OCI-LY7 (cell line): ENCODE data around the gene LLGL1. TPM values are rescaled to one million over a fixed set of nuclear protein-coding genes. Genes with fewer than 3 reads are reported as not detected.

Experiments used
- BruUV-seq: library from RNA; stranded (reverse); fragments of 400-500 nt; replicated peaks from 2 replicates; lab custom pipeline; 2021; lab: Mats Ljungman, UMichigan
- CTCF ChIA-PET: fragments of 300-600 bp; sonication (Branson Sonifier 250); formaldehyde crosslinking; loops from one replicate; lab custom pipeline; 2022; ENCODE audit warnings: antibody characterized with exemption; ENCODE audit not compliant: unreplicated experiment; lab: Charles Lee
- POLR2A ChIA-PET: fragments of 300-600 bp; sonication (Branson Sonifier 250); formaldehyde crosslinking; loops from one replicate; lab custom pipeline; 2022; ENCODE audit warnings: antibody characterized with exemption; lab: Charles Lee
- DNase-seq: peaks from one replicate; pipeline ENCODE4 v3.0.0-alpha.2; 2015; ENCODE audit warnings: low spot score
- H2AFZ ChIP-seq: fragments of 200-600 bp; sonication (generic), shearing (Covaris generic); 2 replicates; pipeline ENCODE4 v1.6.1; 2014; ENCODE audit warnings: mild to moderate bottlenecking, antibody characterized with exemption, low read length, moderate library complexity
- H3K27ac ChIP-seq: fragments of 200-600 bp; sonication (generic); 2 replicates; pipeline ENCODE4 v1.5.1; 2014; ENCODE audit warnings: mixed run types, low read depth, mild to moderate bottlenecking, moderate library complexity, low read length, inconsistent platforms; ENCODE audit not compliant: poor library complexity, severe bottlenecking
- H3K36me3 ChIP-seq: fragments of 200-600 bp; sonication (generic); 2 replicates; pipeline ENCODE4 v1.6.1; 2014; ENCODE audit warnings: mild to moderate bottlenecking, antibody characterized with exemption, low read length, moderate library complexity, mixed read lengths; ENCODE audit not compliant: insufficient read depth
- H3K4me1 ChIP-seq: fragments of 200-600 bp; sonication (generic); 2 replicates; pipeline ENCODE4 v1.5.1; 2014; ENCODE audit warnings: mild to moderate bottlenecking, low read length; ENCODE audit not compliant: insufficient read depth, poor library complexity, severe bottlenecking
- H3K4me2 ChIP-seq: fragments of 200-600 bp; sonication (generic); 2 replicates; pipeline ENCODE4 v1.6.1; 2014; ENCODE audit warnings: mild to moderate bottlenecking, low read length
- H3K4me3 ChIP-seq: fragments of 200-600 bp; sonication (generic); 2 replicates; pipeline ENCODE4 v1.5.1; 2014; ENCODE audit warnings: mild to moderate bottlenecking, low read depth, low read length; ENCODE audit not compliant: poor library complexity, severe bottlenecking
- H3K79me2 ChIP-seq: fragments of 200-600 bp; sonication (generic); 2 replicates; pipeline ENCODE4 v1.6.1; 2016; ENCODE audit warnings: low read depth, mild to moderate bottlenecking, low read length, moderate library complexity, mixed read lengths; ENCODE audit not compliant: insufficient read depth
- H3K9me2 ChIP-seq: fragments of 200-600 bp; sonication (generic); 2 replicates; pipeline ENCODE4 v1.6.1; 2016; ENCODE audit warnings: mild to moderate bottlenecking, low read length, mixed read lengths; ENCODE audit not compliant: insufficient read depth
- H3K9me3 ChIP-seq: fragments of 200-600 bp; sonication (generic); 2 replicates; pipeline ENCODE4 v1.6.1; 2014; ENCODE audit warnings: mild to moderate bottlenecking, mixed run types, low read length, mixed read lengths
- H4K20me1 ChIP-seq: fragments of 200-600 bp; sonication (generic); 2 replicates; pipeline ENCODE4 v1.6.1; 2014; ENCODE audit warnings: mild to moderate bottlenecking, antibody characterized with exemption, low read length, moderate library complexity, mixed read lengths; ENCODE audit not compliant: insufficient read depth
- CTCF ChIP-seq: fragments of 200-600 bp; sonication (generic); conservative IDR thresholded peaks from 2 replicates; pipeline ENCODE4 v1.5.1; 2014; ENCODE audit warnings: mild to moderate bottlenecking, antibody characterized with exemption, low read length, moderate library complexity, mixed read lengths
- EZH2phosphoT487 ChIP-seq: fragments of 200-600 bp; sonication (generic); IDR thresholded peaks from 2 replicates; pipeline ENCODE4 v1.6.1; 2018; ENCODE audit warnings: low read depth, borderline replicate concordance, mild to moderate bottlenecking, mixed run types, antibody characterized with exemption, low read length, moderate library complexity, mixed read lengths
- intact Hi-C: fragments of 100-400 bp; cut with micrococcal nuclease; formaldehyde crosslinking; loops from one replicate; pipeline ENCODE4 v1.10.0; 2022; ENCODE audit not compliant: unreplicated experiment
- total RNA-seq, 2 experiments: library from RNA; depleted of rRNA in 1 of 2; stranded (reverse); fragments of >200 nt in 1 of 2; shearing (Covaris generic) in 1 of 2; gene quantifications; 2 replicates each; pipeline ENCODE4 v1.2.3, GENCODE V29; 2014 to 2022

Gene LLGL1
- total RNA-seq, 2 experiments from 2014 or later: 14.1 to 19.9 TPM

GRCh38 chr17:18177722-18178121 is 47.7 kb upstream of the LLGL1 start:
- intact Hi-C loops: no loop called here
- Histone ChIP-seq H3K4me3 (no peak overlapping the region), H3K9me3 (no peaks in the 10 kb centered on the region), H3K27ac (no peak overlapping the region), H3K9me2 (no peaks in the 10 kb centered on the region), H3K4me2 (no peak overlapping the region), H3K4me1 (peaks cover 21% of the 10 kb centered on the region), H3K36me3 (no peaks in the 10 kb centered on the region), H3K79me2 (no peaks in the 10 kb centered on the region), H2AFZ (no peak overlapping the region), H4K20me1 (no peaks in the 10 kb centered on the region)
- ChIA-PET CTCF (no interaction called here), POLR2A (interaction anchor here (0.6 to 0.7 kb wide), 2 partner anchors 36 to 147 kb away, joined by 3 to 5 read pairs; no protein-coding TSS in a partner anchor)
- TF ChIP-seq EZH2phosphoT487 (no peak), CTCF (no peak)
- DNase-seq: no peak
- no TSS peak for BruUV-seq

- Histone ChIP-seq H4K20me1 (no peaks in the 10 kb centered on the region), H3K9me3 (no peaks in the 10 kb centered on the region), H3K79me2 (peaks cover 4% of the 10 kb centered on the region; the same call in 1 of the 2 replicates), H3K27ac (no peak overlapping the region), H3K4me1 (peaks cover 21% of the 10 kb centered on the region), H3K4me3 (no peak overlapping the region), H2AFZ (no peak overlapping the region), H3K9me2 (no peaks in the 10 kb centered on the region), H3K4me2 (no peak overlapping the region), H3K36me3 (no peaks in the 10 kb centered on the region)
- no peak for TF ChIP-seq CTCF
- no peak for TF ChIP-seq EZH2phosphoT487
- DNase-seq: no peak
- no TSS peak for BruUV-seq
- ChIA-PET POLR2A (no interaction called here), CTCF (no interaction called here)
- intact Hi-C loops: no loop called here
Measured at GRCh38 chr17:18179196-18179595, 46.2 kb upstream of the LLGL1 start.

GRCh38 chr17:18179804-18180203 is 45.6 kb upstream of the LLGL1 start:
- POLR2A ChIA-PET: interaction anchor here (0.7 kb wide), 2 partner anchors 11 to 80 kb away, joined by 5 to 9 read pairs; no protein-coding TSS in a partner anchor

More at GRCh38 chr17:18179804-18180203, 45.6 kb upstream of the LLGL1 start:
- BruUV-seq: no TSS peak
- Histone ChIP-seq H3K4me1 (peaks cover 21% of the 10 kb centered on the region), H2AFZ (no peak overlapping the region), H4K20me1 (peaks cover under 1% of the 10 kb centered on the region; the same call in 1 of the 2 replicates), H3K36me3 (peaks cover 2% of the 10 kb centered on the region; the same call in 1 of the 2 replicates), H3K9me3 (no peaks in the 10 kb centered on the region), H3K9me2 (no peaks in the 10 kb centered on the region), H3K4me2 (no peak overlapping the region), H3K79me2 (peaks cover 10% of the 10 kb centered on the region), H3K4me3 (no peak overlapping the region), H3K27ac (no peak overlapping the region)
- intact Hi-C loops: no loop called here
- CTCF ChIA-PET: no interaction called here
- TF ChIP-seq CTCF: no peak
- no peak for TF ChIP-seq EZH2phosphoT487
- DNase-seq: no peak
